ENCODE data around the gene NGEF.

GRCh38 chr2:232871418-232871834, 141.6 kb downstream of the NGEF start:
- TF ChIP-seq POLR2A (IDR thresholded peaks at IDR 0.05; ENCODE audit: low read length) (no peak), GATA1 (IDR thresholded peaks at IDR 0.05; ENCODE audit: low read depth, low read length) (no peak)

Data from erythroblast (primary cell).